ENCODE measurements around the gene KRT76.

The KRT76 gene

DNA sequence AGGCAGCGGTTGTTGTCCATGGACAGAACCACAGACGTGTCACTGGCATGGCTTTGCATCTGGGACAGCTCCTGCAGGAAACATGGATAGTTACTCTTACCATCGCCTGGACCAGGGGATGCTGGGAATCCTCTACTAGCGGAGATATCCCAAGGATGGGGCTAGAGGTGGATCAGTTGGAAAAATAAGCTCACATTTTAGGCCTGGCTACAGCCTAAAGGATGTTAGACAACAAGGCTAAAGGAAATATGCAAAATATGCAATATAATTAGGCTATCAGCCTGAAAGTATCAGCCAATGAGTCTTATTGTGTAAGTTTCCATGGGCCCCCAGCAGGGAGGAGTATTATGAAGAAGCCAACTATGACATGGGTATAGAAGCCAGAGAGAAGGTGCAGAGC, 5.0 kb downstream of the KRT76 start:
- Histone ChIP-seq H3K9ac (ENCODE audit: low read length) (no peak overlapping the region), H3K4me2 (ENCODE audit: low read length) (no peak overlapping the region), H3K4me3 (ENCODE audit: low read length) (no peak overlapping the region), H3K9me3 (ENCODE audit: insufficient read depth, low read length) (no peaks in the 10 kb centered on the region), H2AFZ (ENCODE audit: low read depth, low read length) (no peak overlapping the region), H4K20me1 (ENCODE audit: insufficient read depth, low read length) (no peaks in the 10 kb centered on the region), H3K27ac (ENCODE audit: low read length) (no peak overlapping the region), H3K79me2 (ENCODE audit: low read length) (no peaks in the 10 kb centered on the region), H3K27me3 (ENCODE audit: low read depth, low read length) (peaks cover 45% of the 10 kb centered on the region), H3K36me3 (replicated peaks; ENCODE audit: low read depth, low read length) (no peaks in the 10 kb centered on the region), H3K4me1 (ENCODE audit: low read length) (no peaks in the 10 kb centered on the region)
- TF ChIP-seq EZH2phosphoT487 (IDR thresholded peaks at IDR 0.05; ENCODE audit: low read depth): no peak
- TF ChIP-seq, protein P1, sequence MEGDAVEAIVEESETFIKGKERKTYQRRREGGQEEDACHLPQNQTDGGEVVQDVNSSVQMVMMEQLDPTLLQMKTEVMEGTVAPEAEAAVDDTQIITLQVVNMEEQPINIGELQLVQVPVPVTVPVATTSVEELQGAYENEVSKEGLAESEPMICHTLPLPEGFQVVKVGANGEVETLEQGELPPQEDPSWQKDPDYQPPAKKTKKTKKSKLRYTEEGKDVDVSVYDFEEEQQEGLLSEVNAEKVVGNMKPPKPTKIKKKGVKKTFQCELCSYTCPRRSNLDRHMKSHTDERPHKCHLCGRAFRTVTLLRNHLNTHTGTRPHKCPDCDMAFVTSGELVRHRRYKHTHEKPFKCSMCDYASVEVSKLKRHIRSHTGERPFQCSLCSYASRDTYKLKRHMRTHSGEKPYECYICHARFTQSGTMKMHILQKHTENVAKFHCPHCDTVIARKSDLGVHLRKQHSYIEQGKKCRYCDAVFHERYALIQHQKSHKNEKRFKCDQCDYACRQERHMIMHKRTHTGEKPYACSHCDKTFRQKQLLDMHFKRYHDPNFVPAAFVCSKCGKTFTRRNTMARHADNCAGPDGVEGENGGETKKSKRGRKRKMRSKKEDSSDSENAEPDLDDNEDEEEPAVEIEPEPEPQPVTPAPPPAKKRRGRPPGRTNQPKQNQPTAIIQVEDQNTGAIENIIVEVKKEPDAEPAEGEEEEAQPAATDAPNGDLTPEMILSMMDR (IDR thresholded peaks at IDR 0.05; ENCODE audit: low read depth, low read length): no peak

DNA sequence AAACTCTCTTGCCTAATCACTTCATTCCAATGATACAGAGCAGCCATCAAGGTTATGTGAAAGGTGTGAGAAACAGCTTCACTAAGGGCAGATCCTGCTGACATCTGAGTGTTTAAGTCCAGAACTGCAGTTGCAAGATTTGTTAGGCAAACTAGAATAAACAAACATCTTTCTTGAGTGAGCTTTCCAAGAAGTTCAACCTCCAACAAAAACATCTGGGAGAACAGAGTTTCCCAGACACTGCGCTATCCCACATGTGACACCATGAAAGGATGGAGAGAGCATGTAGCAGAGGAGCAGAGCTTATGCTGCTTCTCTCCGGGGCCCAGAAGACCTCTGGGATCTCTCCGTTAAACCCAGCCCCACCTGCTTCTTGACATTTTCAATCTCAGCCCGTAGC, 5.6 kb downstream of the KRT76 start:
- H3K27me3 ChIP-seq (ENCODE audit: low read depth, low read length): peaks cover 45% of the 10 kb centered on the region

DNA sequence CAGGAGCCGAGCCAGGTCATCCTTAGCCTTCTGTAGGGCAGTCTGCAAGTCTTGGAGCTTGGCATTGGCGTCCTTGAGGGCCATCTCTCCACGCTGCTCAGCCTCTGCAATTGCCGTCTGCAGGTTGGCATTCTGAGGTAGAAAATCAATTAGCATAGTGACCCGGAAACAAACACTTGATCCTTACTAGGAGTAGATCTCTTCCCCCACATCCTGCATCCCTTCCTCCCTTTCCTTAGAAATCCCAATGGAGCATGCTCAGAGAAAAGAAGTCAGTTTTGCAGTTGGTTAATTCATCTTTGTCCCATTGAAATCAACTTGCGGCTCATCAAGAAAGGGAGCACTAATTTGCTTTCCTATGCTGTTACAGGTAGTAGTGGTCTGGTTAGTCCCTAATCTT, 6.1 kb downstream of the KRT76 start:
- H3K79me2 ChIP-seq (ENCODE audit: low read length): no peaks in the 10 kb centered on the region
- peaks cover 45% of the 10 kb centered on the region for H3K27me3 ChIP-seq (ENCODE audit: low read depth, low read length)
- TF ChIP-seq EZH2phosphoT487 (IDR thresholded peaks at IDR 0.05; ENCODE audit: low read depth): no peak
- TF ChIP-seq, protein P1 (IDR thresholded peaks at IDR 0.05; ENCODE audit: low read depth, low read length): no peak
- H4K20me1 ChIP-seq (ENCODE audit: insufficient read depth, low read length): no peaks in the 10 kb centered on the region
- H3K36me3 ChIP-seq (replicated peaks; ENCODE audit: low read depth, low read length): no peaks in the 10 kb centered on the region
- H3K27ac ChIP-seq (ENCODE audit: low read length): no peak overlapping the region
- H3K9me3 ChIP-seq (ENCODE audit: insufficient read depth, low read length): no peaks in the 10 kb centered on the region
- H3K4me2 ChIP-seq (ENCODE audit: low read length): no peak overlapping the region
- H2AFZ ChIP-seq (ENCODE audit: low read depth, low read length): no peak overlapping the region
- no peaks in the 10 kb centered on the region for H3K4me1 ChIP-seq (ENCODE audit: low read length)
- H3K4me3 ChIP-seq (ENCODE audit: low read length): no peak overlapping the region
- no peak overlapping the region for H3K9ac ChIP-seq (ENCODE audit: low read length)

More for the DNA sequence above, 5.6 kb downstream of the KRT76 start:
- Histone ChIP-seq H3K4me1 (ENCODE audit: low read length) (no peaks in the 10 kb centered on the region), H3K4me2 (ENCODE audit: low read length) (no peak overlapping the region), H3K9me3 (ENCODE audit: insufficient read depth, low read length) (no peaks in the 10 kb centered on the region), H3K27ac (ENCODE audit: low read length) (no peak overlapping the region), H3K9ac (ENCODE audit: low read length) (no peak overlapping the region), H3K36me3 (replicated peaks; ENCODE audit: low read depth, low read length) (no peaks in the 10 kb centered on the region), H2AFZ (ENCODE audit: low read depth, low read length) (no peak overlapping the region), H4K20me1 (ENCODE audit: insufficient read depth, low read length) (no peaks in the 10 kb centered on the region), H3K79me2 (ENCODE audit: low read length) (no peaks in the 10 kb centered on the region), H3K4me3 (ENCODE audit: low read length) (no peak overlapping the region)
- no peak for TF ChIP-seq EZH2phosphoT487 (IDR thresholded peaks at IDR 0.05; ENCODE audit: low read depth)
- TF ChIP-seq, protein P1 (IDR thresholded peaks at IDR 0.05; ENCODE audit: low read depth, low read length): no peak

DNA sequence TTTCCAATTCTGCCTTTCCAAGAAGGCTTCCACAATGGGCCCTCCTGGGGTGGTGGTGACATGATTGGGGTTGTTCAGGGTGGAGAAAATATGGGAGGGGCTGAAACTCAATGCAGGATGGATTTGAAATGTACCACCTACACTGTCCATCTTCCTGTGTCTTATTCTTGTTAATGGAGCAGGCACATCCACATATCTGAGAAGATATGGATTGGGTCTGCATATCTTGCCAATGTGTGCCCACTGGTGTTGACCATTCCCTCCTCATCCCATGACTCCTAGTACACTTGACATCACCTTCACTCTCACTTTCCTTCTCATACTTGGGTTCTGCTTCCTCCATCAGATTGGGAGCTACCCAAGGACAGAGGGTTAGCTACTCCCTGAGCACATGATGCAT, 7.2 kb downstream of the KRT76 start:
- Histone ChIP-seq H3K9me3 (ENCODE audit: insufficient read depth, low read length) (no peaks in the 10 kb centered on the region), H3K79me2 (ENCODE audit: low read length) (no peaks in the 10 kb centered on the region), H3K4me3 (ENCODE audit: low read length) (no peak overlapping the region), H3K36me3 (replicated peaks; ENCODE audit: low read depth, low read length) (no peaks in the 10 kb centered on the region), H4K20me1 (ENCODE audit: insufficient read depth, low read length) (no peaks in the 10 kb centered on the region), H2AFZ (ENCODE audit: low read depth, low read length) (no peak overlapping the region), H3K4me1 (ENCODE audit: low read length) (no peaks in the 10 kb centered on the region), H3K27ac (ENCODE audit: low read length) (no peak overlapping the region), H3K4me2 (ENCODE audit: low read length) (no peak overlapping the region), H3K27me3 (ENCODE audit: low read depth, low read length) (peaks cover 44% of the 10 kb centered on the region), H3K9ac (ENCODE audit: low read length) (no peak overlapping the region)
- TF ChIP-seq, protein P1 (IDR thresholded peaks at IDR 0.05; ENCODE audit: low read depth, low read length): no peak
- TF ChIP-seq EZH2phosphoT487 (IDR thresholded peaks at IDR 0.05; ENCODE audit: low read depth): no peak
